NCI-H146 (cell line): ENCODE measurements around the gene ZBTB8OS.
"Not testable (repeated sequence)": the region's sequence is repeated elsewhere in the genome, so short reads cannot be mapped to it uniquely, and the experiment has no call there.

Experiments
- DNase-seq: peaks from one replicate; lab custom pipeline; 2025; lab: John Stamatoyannopoulos, UW

ZBTB8OS gene

DNA sequence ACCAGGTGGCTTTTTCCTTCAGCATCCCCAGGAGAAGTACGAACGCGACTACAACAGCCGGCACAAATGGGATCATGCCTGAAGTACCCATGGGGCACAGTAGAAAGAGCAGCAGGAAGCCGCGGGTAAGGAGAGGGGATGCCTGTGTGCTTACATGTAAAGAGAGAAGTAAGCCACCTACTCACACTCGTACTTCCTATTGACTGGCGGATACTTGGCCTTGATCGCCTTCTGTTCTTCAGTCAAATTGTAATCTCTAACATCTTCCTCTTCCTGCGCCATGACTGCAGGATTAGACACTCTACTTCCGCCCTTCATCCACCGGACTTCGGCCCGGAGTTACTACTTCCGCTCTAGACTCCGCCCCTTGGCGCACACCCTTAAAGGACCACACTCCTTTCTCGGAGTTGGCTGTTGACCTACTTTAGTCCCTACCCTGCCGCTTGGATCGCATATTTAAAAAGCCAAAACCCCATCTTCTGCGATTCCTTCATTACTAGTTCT is at the start of gene ZBTB8OS:
Gene ZBTB8OS, minus strand, starts transcription at position 303 of the 504 bp plus-strand sequence. Its CDS starts 21 bp downstream, at position 282.
- DNase-seq, result peak; percentile 90

DNA sequence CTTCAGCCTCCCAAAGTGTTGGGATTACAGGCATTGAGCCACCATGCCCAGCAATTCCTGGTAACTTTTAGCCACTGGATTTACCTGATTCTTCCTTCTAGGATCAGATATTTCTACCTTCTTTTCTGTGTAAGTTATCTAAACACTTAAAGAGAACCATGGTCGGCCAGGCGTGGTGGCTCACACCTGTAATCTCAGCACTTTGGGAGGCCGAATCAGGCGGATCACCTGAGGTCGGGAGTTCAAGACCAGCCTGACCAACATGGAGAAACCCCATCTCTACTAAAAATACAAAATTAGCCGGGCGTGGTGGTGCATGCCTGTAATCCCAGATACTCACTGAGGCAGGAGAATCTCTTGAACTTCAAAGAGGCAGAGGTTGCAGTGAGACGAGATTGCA is 46.6 kb upstream of the ZBTB8OS start:
- DNase-seq, result not testable (repeated sequence)

GRCh38 chr1:32696041-32696440 is 45.7 kb upstream of the ZBTB8OS start:
- no peak for DNase-seq

DNA sequence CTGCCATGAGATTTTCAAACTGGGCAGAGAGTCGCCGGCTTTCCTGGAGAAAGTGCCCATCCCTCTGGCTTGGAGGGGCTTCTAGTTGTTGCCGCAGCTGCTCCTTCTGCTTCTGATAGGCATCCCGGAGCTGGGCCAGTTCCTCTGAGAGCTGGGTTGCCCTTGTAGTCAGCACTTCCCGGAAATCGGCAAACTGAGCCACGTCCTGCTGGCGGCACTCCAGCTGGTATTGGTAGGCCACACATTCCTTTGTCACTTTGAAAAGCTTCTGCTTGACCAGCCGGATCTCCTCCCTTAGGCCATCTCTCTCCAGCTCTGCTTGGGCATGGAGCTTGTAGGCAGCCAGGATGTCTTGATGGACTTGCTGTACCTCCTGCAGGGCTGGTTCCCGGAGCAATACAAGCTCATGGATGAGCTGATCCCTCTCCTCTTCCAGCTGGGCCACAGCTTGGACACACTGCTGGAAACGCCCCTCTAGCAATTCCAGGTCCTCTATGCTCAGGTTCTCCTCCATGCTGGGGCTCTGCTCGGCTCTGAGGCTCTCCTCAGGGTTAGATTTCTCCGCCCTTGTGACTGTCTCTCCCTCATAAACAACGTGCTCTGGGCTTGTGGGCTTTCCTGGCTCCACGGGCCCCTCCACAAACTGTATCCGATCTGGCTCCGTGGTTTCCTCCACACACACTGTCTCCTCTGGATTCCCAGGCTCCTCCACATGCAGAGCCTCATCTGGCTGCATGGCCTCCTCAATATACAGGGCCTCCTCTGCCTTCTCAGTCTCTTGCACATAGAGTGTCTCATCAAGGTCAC is 45.0 kb upstream of the ZBTB8OS start:
- DNase-seq, result no peak

GRCh38 chr1:32693455-32694174 is 43.3 kb upstream of the ZBTB8OS start:
- no peak for DNase-seq

- DNase-seq, result no peak
Observed at GRCh38 chr1:32686387-32686786, 36.0 kb upstream of the ZBTB8OS start.

GRCh38 chr1:32685498-32685897 is 35.1 kb upstream of the ZBTB8OS start:
- DNase-seq, result no peak

DNA sequence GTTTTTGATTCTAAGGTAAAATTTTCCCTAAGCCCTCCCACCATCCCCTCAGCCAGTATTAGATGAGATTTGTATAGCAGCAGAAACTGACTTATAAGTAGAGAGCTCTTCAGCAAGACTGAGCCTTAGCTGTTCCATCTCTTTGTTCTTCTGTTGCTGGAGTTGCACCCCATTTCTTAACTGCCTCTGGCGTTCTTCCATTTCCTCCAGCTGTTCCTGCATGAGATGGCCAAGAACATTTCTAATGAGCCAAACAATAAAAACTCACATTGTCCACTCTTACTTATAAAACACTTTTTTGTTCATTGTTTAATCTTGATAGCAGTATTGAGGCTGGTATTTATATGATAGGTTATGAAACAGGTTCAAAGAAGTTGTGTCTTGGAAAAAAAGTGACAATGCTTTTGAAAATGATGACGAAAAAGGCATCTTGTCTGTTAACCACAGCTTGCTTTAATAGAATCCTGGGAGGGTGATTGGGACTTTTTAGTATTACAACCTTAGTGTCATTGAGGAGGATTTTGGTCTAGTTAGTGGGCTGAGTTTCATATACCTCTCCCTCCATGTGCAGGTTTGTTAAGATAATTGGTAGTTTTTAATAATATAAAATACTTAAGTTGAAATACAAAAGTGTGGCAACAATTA is 33.9 kb upstream of the ZBTB8OS start:
- no peak for DNase-seq

GRCh38 chr1:32683397-32683796 is 33.0 kb upstream of the ZBTB8OS start:
- DNase-seq, result no peak

GRCh38 chr1:32681999-32682398 is 31.6 kb upstream of the ZBTB8OS start:
- no peak for DNase-seq

- DNase-seq, result no peak
Observed at GRCh38 chr1:32681509-32681908, 31.2 kb upstream of the ZBTB8OS start.

GRCh38 chr1:32680642-32681041 is 30.3 kb upstream of the ZBTB8OS start:
- no peak for DNase-seq

DNA sequence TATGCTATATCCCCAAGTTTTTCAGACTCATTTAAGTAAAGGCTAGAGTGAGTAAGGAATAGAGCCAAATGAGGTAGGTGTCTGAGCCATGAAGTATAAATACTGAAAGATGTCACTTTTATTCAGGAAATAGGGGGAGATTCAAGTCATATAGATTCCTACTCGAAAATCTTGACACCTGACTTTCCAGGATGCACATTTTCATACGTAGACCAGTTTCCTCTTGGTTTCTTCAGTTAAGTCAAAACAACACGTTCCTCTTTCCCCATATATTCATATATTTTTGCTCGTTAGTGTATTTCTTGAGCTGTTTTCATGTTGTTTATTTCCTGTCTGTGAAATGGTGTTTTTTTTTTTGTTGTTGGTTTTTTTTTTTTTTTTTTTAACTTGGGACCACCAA is 29.6 kb upstream of the ZBTB8OS start:
- DNase-seq, result not testable (repeated sequence)

GRCh38 chr1:32676945-32677344 is 26.6 kb upstream of the ZBTB8OS start:
- DNase-seq, result no peak

- not testable (repeated sequence) for DNase-seq
Observed at GRCh38 chr1:32668716-32669115, 18.4 kb upstream of the ZBTB8OS start.

DNA sequence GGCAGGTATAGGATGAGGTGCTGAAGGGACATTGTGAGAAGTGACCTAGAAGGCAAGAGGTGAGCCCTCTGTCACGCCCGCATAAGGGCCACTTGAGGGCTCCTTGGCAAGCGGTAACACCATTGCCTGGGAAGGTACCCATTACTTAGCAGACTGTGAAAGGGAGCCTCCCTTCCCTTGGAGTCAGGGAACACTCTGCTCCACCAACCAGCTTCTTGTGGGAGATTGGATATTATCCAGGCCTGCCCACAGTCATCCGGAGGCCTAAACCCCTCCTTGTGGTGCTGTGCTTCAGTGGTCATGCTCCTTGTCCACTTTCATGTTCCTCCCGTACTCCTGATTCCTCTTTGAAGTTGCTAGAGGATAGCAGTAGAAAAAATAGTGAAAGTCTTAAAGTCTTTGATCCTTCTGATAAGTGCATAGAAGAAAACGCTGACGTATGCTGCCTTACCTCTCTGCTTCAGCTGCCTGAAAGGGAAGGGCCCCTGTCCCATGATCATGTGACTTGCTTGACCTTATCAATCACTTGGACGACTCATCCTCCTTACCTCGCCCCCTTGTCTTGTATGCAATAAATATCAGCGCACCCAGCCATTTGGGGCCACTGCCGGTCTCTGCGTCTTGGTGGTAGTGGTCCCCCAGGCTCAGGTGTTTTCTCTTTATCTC is 16.7 kb upstream of the ZBTB8OS start:
- no peak for DNase-seq

DNA sequence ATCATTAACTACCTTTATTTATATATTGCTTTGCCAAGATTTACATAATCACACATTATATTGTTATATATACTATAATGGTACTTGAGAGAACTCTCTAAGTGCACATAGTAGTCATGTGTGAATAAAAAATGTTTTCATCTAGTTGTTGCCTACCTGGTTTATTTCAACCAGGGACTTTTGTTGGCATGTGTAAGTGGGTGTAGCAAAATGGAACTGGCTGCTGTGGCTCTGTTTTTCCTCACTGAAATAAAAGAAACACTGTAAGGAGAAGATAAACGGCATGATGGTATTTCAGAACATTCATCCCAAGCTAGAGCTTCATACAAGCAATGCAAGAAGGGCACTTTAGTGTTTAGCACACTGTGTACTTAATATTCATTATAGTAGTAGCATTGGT is 15.6 kb upstream of the ZBTB8OS start:
- DNase-seq, result no peak

- no peak for DNase-seq
Observed at GRCh38 chr1:32659581-32659980, 9.2 kb upstream of the ZBTB8OS start.

DNA sequence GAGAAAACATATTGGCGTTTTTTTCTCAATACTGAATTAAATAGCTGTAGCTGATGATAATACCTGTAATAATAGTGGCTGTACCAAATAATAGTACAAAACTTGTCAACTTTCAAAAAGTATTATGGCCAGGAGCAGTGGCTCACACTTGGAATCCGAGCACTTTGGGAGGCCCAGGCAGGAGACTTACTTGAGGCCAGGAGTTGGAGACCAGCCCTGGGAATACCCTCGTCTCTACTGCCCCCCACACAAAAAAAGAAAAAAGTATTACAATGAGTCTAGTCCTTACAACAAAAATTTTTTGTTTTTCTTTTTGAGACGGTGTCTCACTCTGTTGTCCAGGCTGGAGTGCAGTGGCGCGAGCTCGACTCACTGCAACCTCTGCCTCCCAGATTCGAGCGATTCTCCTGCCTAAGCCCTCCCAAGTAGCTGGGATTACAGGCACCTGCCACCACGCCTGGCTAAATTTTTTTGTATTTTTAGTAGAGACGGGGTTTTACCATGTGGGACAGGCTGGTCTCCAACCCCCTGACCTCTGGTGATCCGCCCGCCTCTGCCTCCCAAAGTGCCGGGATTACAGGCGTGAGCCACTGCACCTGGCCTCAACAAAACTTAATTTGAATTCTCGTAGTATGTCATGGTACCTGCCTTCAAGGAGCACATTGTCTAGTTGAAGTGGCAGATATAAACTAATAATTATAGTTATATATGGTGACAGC is 2.1 kb upstream of the ZBTB8OS start:
- DNase-seq, result no peak

DNA sequence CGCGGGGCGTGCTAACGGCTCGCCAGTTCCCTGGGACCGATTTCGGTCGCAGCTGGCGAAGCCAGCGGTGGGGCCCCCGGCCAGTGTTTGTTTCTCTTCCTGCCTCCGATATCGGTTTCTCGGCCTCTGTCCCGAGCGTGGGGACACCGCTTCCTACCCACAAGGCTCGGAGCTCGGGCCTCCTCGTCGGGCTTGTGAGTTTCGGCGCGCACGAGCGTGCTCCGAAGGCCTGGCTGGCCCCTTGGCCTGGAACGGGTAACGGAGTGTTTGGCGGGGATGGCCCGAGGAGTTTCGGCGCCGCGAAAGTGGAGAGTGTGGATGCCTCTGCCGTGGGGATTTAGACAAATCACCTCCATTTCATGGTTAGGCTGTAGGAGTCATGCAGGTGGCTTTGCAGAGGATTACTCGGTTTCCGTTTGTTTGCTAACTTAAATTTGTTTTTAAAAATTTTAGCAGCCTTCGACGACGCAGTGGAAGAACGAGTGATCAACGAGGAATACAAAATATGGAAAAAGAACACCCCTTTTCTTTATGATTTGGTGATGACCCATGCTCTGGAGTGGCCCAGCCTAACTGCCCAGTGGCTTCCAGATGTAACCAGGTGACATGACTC is 1.2 kb upstream of the ZBTB8OS start:
- DNase-seq, result peak; percentile 54
